ENCODE data around the gene KLHL3. TPM values are rescaled to one million over a fixed set of nuclear protein-coding genes. Genes with fewer than 3 reads are reported as not detected.

KLHL3 gene
- total RNA-seq, 1 experiment from 2014 or later = 0.58 TPM

DNA sequence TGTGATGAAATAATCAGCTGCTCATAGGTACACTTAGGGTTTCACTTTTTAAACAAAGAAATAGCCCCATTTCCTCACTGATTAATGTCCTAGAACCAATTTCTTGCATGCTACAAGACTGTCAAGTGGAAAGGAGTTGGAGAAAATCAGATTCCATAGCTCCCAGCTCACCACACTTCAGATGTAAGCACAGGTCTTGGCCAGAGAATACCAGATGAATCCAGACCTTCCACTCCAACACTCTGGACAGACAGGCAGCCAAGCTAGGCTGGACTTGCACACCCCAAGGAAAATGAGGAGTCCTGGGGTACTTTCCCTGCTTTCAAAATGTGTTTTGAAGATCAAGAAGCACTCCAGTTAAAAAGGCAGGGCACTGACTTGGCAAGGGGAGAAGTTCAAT, 68.5 kb downstream of the KLHL3 start:
- ChIA-PET CTCF (interaction anchor here (1.0 kb wide), 1 partner anchor 75 kb away, joined by 3 read pairs; no protein-coding TSS in a partner anchor), POLR2A (ENCODE audit: low non-redundant PET) (no interaction called here)
- H3K36me3 ChIP-seq (ENCODE audit: insufficient read depth, low read length, poor library complexity, severe bottlenecking) = no peaks in the 10 kb centered on the region
- H3K9me3 ChIP-seq (ENCODE audit: low read depth, low read length, poor library complexity, severe bottlenecking) = no peaks in the 10 kb centered on the region
- BruUV-seq (replicated peaks) = no TSS peak
- H3K27ac ChIP-seq (ENCODE audit: low read depth, low read length, poor library complexity, severe bottlenecking) = no peak overlapping the region
- intact Hi-C loops (cut with micrococcal nuclease; ENCODE audit: unreplicated experiment) = loop anchor here (10.0 kb wide), 1 partner anchor 467 kb away; the partner anchor contains the start of gene NME5
- H3K27me3 ChIP-seq (replicated peaks; ENCODE audit: insufficient read depth, low read depth, low read length, poor library complexity) = peaks cover 6% of the 10 kb centered on the region
- TF ChIP-seq EZH2 (IDR thresholded peaks at IDR 0.05; ENCODE audit: borderline replicate concordance, low read depth, low read length, poor library complexity, severe bottlenecking) = no peak
- TF ChIP-seq, protein P1, sequence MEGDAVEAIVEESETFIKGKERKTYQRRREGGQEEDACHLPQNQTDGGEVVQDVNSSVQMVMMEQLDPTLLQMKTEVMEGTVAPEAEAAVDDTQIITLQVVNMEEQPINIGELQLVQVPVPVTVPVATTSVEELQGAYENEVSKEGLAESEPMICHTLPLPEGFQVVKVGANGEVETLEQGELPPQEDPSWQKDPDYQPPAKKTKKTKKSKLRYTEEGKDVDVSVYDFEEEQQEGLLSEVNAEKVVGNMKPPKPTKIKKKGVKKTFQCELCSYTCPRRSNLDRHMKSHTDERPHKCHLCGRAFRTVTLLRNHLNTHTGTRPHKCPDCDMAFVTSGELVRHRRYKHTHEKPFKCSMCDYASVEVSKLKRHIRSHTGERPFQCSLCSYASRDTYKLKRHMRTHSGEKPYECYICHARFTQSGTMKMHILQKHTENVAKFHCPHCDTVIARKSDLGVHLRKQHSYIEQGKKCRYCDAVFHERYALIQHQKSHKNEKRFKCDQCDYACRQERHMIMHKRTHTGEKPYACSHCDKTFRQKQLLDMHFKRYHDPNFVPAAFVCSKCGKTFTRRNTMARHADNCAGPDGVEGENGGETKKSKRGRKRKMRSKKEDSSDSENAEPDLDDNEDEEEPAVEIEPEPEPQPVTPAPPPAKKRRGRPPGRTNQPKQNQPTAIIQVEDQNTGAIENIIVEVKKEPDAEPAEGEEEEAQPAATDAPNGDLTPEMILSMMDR (conservative IDR thresholded peaks at IDR 0.05; ENCODE audit: low read depth, low read length) = no peak
- H3K4me3 ChIP-seq (ENCODE audit: low read depth, low read length, poor library complexity, severe bottlenecking) = no peak overlapping the region
- H3K4me1 ChIP-seq (ENCODE audit: insufficient read depth, low read length, poor library complexity, severe bottlenecking) = no peaks in the 10 kb centered on the region
- no peak for DNase-seq (ENCODE audit: low spot score)

DNA sequence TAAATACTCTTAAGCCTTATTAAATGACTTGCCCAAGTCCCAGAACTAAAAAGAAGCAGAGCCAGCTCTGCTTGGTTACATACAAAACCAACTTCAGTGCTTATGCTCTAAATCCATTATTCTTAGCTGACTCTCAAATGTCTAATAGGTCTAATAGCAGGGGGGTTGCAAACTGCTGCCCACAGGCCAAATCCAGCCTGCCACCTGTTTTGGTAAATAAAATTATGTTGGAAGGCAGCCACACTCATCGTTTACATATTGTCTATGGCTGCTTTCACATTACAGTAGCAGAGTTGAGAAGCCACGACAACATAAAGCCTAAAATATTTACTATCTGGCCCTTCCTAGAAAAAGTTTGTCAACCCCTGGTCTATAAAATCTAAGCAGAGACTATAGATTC, 69.0 kb downstream of the KLHL3 start:
- H3K36me3 ChIP-seq (ENCODE audit: insufficient read depth, low read length, poor library complexity, severe bottlenecking) = no peaks in the 10 kb centered on the region
- DNase-seq (ENCODE audit: low spot score) = no peak
- POLR2A ChIA-PET (ENCODE audit: low non-redundant PET) = no interaction called here
- H3K4me3 ChIP-seq (ENCODE audit: low read depth, low read length, poor library complexity, severe bottlenecking) = no peak overlapping the region
- peaks cover 6% of the 10 kb centered on the region for H3K27me3 ChIP-seq (replicated peaks; ENCODE audit: insufficient read depth, low read depth, low read length, poor library complexity)
- no peaks in the 10 kb centered on the region for H3K4me1 ChIP-seq (ENCODE audit: insufficient read depth, low read length, poor library complexity, severe bottlenecking)
- TF ChIP-seq, protein P1 (conservative IDR thresholded peaks at IDR 0.05; ENCODE audit: low read depth, low read length) = no peak
- no peak for TF ChIP-seq EZH2 (IDR thresholded peaks at IDR 0.05; ENCODE audit: borderline replicate concordance, low read depth, low read length, poor library complexity, severe bottlenecking)
- CTCF ChIA-PET = interaction anchor here (1.0 kb wide), 1 partner anchor 76 kb away, joined by 3 read pairs; no protein-coding TSS in a partner anchor
- no TSS peak for BruUV-seq (replicated peaks)
- H3K9me3 ChIP-seq (ENCODE audit: low read depth, low read length, poor library complexity, severe bottlenecking) = no peaks in the 10 kb centered on the region
- intact Hi-C loops (cut with micrococcal nuclease; ENCODE audit: unreplicated experiment) = loop anchor here (10.0 kb wide), 1 partner anchor 468 kb away; the partner anchor contains the start of gene NME5
- H3K27ac ChIP-seq (ENCODE audit: low read depth, low read length, poor library complexity, severe bottlenecking) = no peak overlapping the region

DNA sequence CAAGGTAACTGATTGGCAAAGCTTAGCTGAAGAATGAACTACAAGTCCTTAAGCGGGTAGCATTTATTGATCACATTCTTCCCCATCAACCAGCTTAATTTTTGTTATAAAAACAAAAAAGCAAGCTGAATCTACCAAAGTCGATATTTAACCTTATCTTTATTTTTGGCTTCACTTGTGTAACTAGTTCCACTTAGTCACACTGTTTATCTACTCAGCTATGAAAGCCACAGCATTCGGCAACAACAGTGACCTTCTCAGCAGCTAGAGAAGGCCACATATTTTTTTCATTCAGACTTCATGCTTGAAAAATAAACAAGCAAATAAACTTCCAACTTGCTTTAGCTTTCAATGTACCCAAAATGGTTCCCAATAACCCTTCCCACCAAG, 69.4 kb downstream of the KLHL3 start:
- BruUV-seq (replicated peaks) = no TSS peak
- Histone ChIP-seq H3K4me1 (ENCODE audit: insufficient read depth, low read length, poor library complexity, severe bottlenecking) (no peaks in the 10 kb centered on the region), H3K36me3 (ENCODE audit: insufficient read depth, low read length, poor library complexity, severe bottlenecking) (no peaks in the 10 kb centered on the region), H3K4me3 (ENCODE audit: low read depth, low read length, poor library complexity, severe bottlenecking) (no peak overlapping the region), H3K9me3 (ENCODE audit: low read depth, low read length, poor library complexity, severe bottlenecking) (no peaks in the 10 kb centered on the region), H3K27me3 (replicated peaks; ENCODE audit: insufficient read depth, low read depth, low read length, poor library complexity) (peaks cover 6% of the 10 kb centered on the region), H3K27ac (ENCODE audit: low read depth, low read length, poor library complexity, severe bottlenecking) (no peak overlapping the region)
- no peak for DNase-seq (ENCODE audit: low spot score)
- ChIA-PET POLR2A (ENCODE audit: low non-redundant PET) (no interaction called here), CTCF (interaction anchor here (1.0 kb wide), 1 partner anchor 76 kb away, joined by 3 read pairs; no protein-coding TSS in a partner anchor)
- intact Hi-C loops (cut with micrococcal nuclease; ENCODE audit: unreplicated experiment) = loop anchor here (10.0 kb wide), 1 partner anchor 468 kb away; the partner anchor contains the start of gene NME5
- TF ChIP-seq EZH2 (IDR thresholded peaks at IDR 0.05; ENCODE audit: borderline replicate concordance, low read depth, low read length, poor library complexity, severe bottlenecking) = no peak
- TF ChIP-seq, protein P1 (conservative IDR thresholded peaks at IDR 0.05; ENCODE audit: low read depth, low read length) = no peak

All from A673 (cell line).